ENCODE results near the gene BATF3. TPM values are rescaled to one million over a fixed set of nuclear protein-coding genes. Genes with fewer than 3 reads are reported as not detected.
A peak's percentile ranks its signal among the peaks of the same experiment; 100 is the strongest.

The BATF3 gene
- total and polyA plus RNA-seq, 9 of the 15 experiments (the other 6 are each of a cell fraction or from before 2014, with no cell fraction given), result 0.40 to 3.8 (median 2.0) TPM

GRCh38 chr1:212699104-212699624 is 476 bp downstream of the BATF3 start (continued):
- peak; percentile 86 to 90 for TF ChIP-seq MAZ (CRISPR knock-in tag; conservative IDR thresholded peaks at IDR 0.05 in 1 of 2, IDR thresholded peaks at IDR 0.05 in 1 of 2)
- no peak for TF ChIP-seq CHAMP1 (IDR thresholded peaks at IDR 0.05)
- no peak for TF ChIP-seq NFIX (CRISPR knock-in tag; IDR thresholded peaks at IDR 0.05; ENCODE audit: low read depth)
- no peak for TF ChIP-seq TBP (optimal IDR thresholded peaks at IDR 0.05; ENCODE audit: low read depth, low read length)
- no peak for TF ChIP-seq ZNF586 (CRISPR knock-in tag; conservative IDR thresholded peaks at IDR 0.05)
- no peak for TF ChIP-seq U2AF2 (optimal IDR thresholded peaks at IDR 0.05; ENCODE audit: low read depth, low read length)
- no peak for TF ChIP-seq DLX4 (CRISPR knock-in tag; IDR thresholded peaks at IDR 0.05)
- TF ChIP-seq HBP1 (CRISPR knock-in tag; IDR thresholded peaks at IDR 0.05), result no peak
- TF ChIP-seq ZNF436 (CRISPR knock-in tag; IDR thresholded peaks at IDR 0.05), result no peak
- no peak for TF ChIP-seq ZNF324 (CRISPR knock-in tag; IDR thresholded peaks at IDR 0.05)
- TF ChIP-seq RBM34 (IDR thresholded peaks at IDR 0.05; ENCODE audit: borderline replicate concordance, insufficient read depth, low read length), result no peak
- TF ChIP-seq ZNF561 (CRISPR knock-in tag; conservative IDR thresholded peaks at IDR 0.05), result no peak
- no peak for TF ChIP-seq STAT6 (CRISPR knock-in tag; IDR thresholded peaks at IDR 0.05)
- TF ChIP-seq EZH2 (IDR thresholded peaks at IDR 0.05; ENCODE audit: borderline replicate concordance, low read depth, low read length), result no peak
